Adrenal gland (tissue), 12 donors: ENCODE data around the gene NDUFAF3. TPM values are rescaled to one million over a fixed set of nuclear protein-coding genes. Genes with fewer than 3 reads are reported as not detected.

Source experiments
- DNase-seq, 7 donors: peaks; one replicate each; pipeline ENCODE4 v3.0.0-alpha.2; 2019 to 2020
- H3K27ac ChIP-seq, 5 donors: fragments of 200-600 bp; sonication (generic) in 4 of 5; 1 replicate in 3 of 5; 2 replicates in 2 of 5; pipeline versions ENCODE4 v1.5.1 to v1.8.0; 2016 to 2020; ENCODE audit warnings: mild to moderate bottlenecking in 1 of 5
- H3K27me3 ChIP-seq: fragments of 200-600 bp; 2 replicates; pipeline ENCODE4 v1.8.0; 2021
- H3K36me3 ChIP-seq, 2 donors: fragments of 200-600 bp; replicated peaks in 1 of 2; 1 replicate in 1 of 2; 2 replicates in 1 of 2; pipeline versions ENCODE4 v1.5.1 to v1.8.0; 2018 to 2022
- H3K4me1 ChIP-seq, 2 donors: fragments of 200-600 bp; replicated peaks in 1 of 2; 1 replicate in 1 of 2; 2 replicates in 1 of 2; pipeline versions ENCODE4 v1.5.1 to v1.8.0; 2018 to 2021
- H3K4me3 ChIP-seq, 4 donors: fragments of 200-600 bp; sonication (generic) in 3 of 4; one replicate each; pipeline ENCODE4 v1.5.1; 2016 to 2018
- H3K9me3 ChIP-seq, 3 donors: fragments of 200-600 bp; sonication (generic) in 1 of 3; replicated peaks in 1 of 3; 1 replicate in 2 of 3; 2 replicates in 1 of 3; pipeline versions ENCODE4 v1.5.1 to v1.8.0; 2016 to 2021
- CTCF ChIP-seq, 6 experiments: fragments of 450-650 bp in 4 of 6; fragments of 200-600 bp in 2 of 6; sonication (generic) in 1 of 6; IDR thresholded peaks; 1 replicate in 5 of 6; 2 replicates in 1 of 6; pipeline versions ENCODE4 v1.5.1 to v1.8.0; 2016 to 2021; ENCODE audit warnings: antibody characterized with exemption in 6 of 6, mild to moderate bottlenecking in 2 of 6, moderate library complexity in 1 of 6
- POLR2A ChIP-seq, 2 donors: fragments of 450-650 bp; IDR thresholded peaks; one replicate each; pipeline ENCODE4 v1.6.1; 2017; ENCODE audit warnings: antibody characterized with exemption in 2 of 2, mild to moderate bottlenecking in 2 of 2, moderate library complexity in 1 of 2
- WGBS, 4 donors: extraction: QIAGEN DNeasy Blood & Tissue Kit in 2 of 4; methylation state at CpG; one replicate each; pipeline versions ENCODE4 v1.1.5 to v1.1.7; 2013 to 2017; 5-methylcytosine and 5-hydroxymethylcytosine counted together
- intact Hi-C, 2 donors: fragments of 100-400 bp; cut with DNase I; formaldehyde crosslinking; loops; one replicate each; pipeline versions ENCODE4 v1.14.1 to v1.15.0; 2022 to 2023
- polyA plus RNA-seq, 3 donors: library from polyadenylated mRNA; stranded (reverse); fragments of 200-250 nt in 2 of 3; fragments of 350-450 nt in 1 of 3; fragmentation: Illumina TruSeq in 1 of 3; extraction: RNeasy Lipid Tissue Mini Kit (QIAGEN cat#74804) in 1 of 3; gene quantifications; one replicate each; pipeline ENCODE4 v1.2.3, GENCODE V29; 2013 to 2014
- total RNA-seq, 9 donors: library from RNA; depleted of rRNA in 4 of 9; stranded (reverse); fragments of >200 nt in 4 of 9; fragments of 120-200 nt in 1 of 9; fragmentation: NEBNext Ultra II Directional in 1 of 9; extraction: Animal tissue kit (Norgen Biotek cat#: 25700) in 1 of 9; gene quantifications; one replicate each; pipeline versions ENCODE4 v1.1.0 to v1.2.4, GENCODE V29; 2013 to 2023
- donor health status: healthy with polysubstance abuse.
- donor health status: Bipolar disorder and iron deficiency.
- donor health status: DM: yes; HTN: yes; CAD: no.
- donor health status: DM: no; HTN: no; CAD: no.
- donor health status: DM: no; HTN: no; CAD: no.
- donor health status: DM: yes; HTN: yes; CAD: no.

NDUFAF3 gene
- total and polyA plus RNA-seq, 12 donors = 87.2 to 578 (median 173) TPM

- no peaks in the 10 kb centered on the region for H3K4me1 ChIP-seq
- intact Hi-C loops = no loop called here
- H3K4me3 ChIP-seq = no peak overlapping the region
- WGBS, 4 donors = 91 to 97% (median 96%) methylated on average over 3 of the region's 3 CpGs
- DNase-seq = no peak
- TF ChIP-seq POLR2A (IDR thresholded peaks at IDR 0.05) (no peak), CTCF (IDR thresholded peaks at IDR 0.05) (no peak)
- peaks cover 0 to 89% of the 10 kb centered on the region in 2 donors for H3K36me3 ChIP-seq
- H3K27me3 ChIP-seq = no peaks in the 10 kb centered on the region
- H3K9me3 ChIP-seq = no peaks in the 10 kb centered on the region
- no peak overlapping the region for H3K27ac ChIP-seq
These were observed 42.5 kb upstream of the NDUFAF3 start for GRCh38 chr3:48979451-48979850.

- intact Hi-C loops = no loop called here
- H3K36me3 ChIP-seq = peaks cover 0 to 81% of the 10 kb centered on the region in 2 donors
- H3K27ac ChIP-seq = no peak overlapping the region
- WGBS, 4 donors = 90 to 100% (median 94%) methylated on average over 4 of the region's 4 CpGs
- no peaks in the 10 kb centered on the region for H3K27me3 ChIP-seq
- H3K4me3 ChIP-seq = no peak overlapping the region
- no peaks in the 10 kb centered on the region for H3K4me1 ChIP-seq
- TF ChIP-seq CTCF (IDR thresholded peaks at IDR 0.05) (no peak), POLR2A (IDR thresholded peaks at IDR 0.05) (no peak)
- DNase-seq = no peak
- H3K9me3 ChIP-seq = no peaks in the 10 kb centered on the region
These were observed 41.6 kb upstream of the NDUFAF3 start for GRCh38 chr3:48980295-48980694.

- H3K4me3 ChIP-seq = no peak overlapping the region
- no peaks in the 10 kb centered on the region for H3K9me3 ChIP-seq
- TF ChIP-seq POLR2A (IDR thresholded peaks at IDR 0.05) = no peak
- no peak for TF ChIP-seq CTCF (IDR thresholded peaks at IDR 0.05)
- H3K4me1 ChIP-seq = no peaks in the 10 kb centered on the region
- no peak overlapping the region for H3K27ac ChIP-seq
- DNase-seq = no peak
- no peaks in the 10 kb centered on the region for H3K27me3 ChIP-seq
- peaks cover 0 to 63% of the 10 kb centered on the region in 2 donors for H3K36me3 ChIP-seq
- intact Hi-C loops = no loop called here
These were observed 39.9 kb upstream of the NDUFAF3 start for GRCh38 chr3:48982016-48982415.

- peaks cover 0 to 57% of the 10 kb centered on the region in 2 donors for H3K36me3 ChIP-seq
- no peaks in the 10 kb centered on the region for H3K4me1 ChIP-seq
- TF ChIP-seq POLR2A (IDR thresholded peaks at IDR 0.05) (no peak), CTCF (IDR thresholded peaks at IDR 0.05) (no peak)
- intact Hi-C loops = no loop called here
- DNase-seq = no peak
- H3K9me3 ChIP-seq = no peaks in the 10 kb centered on the region
- H3K4me3 ChIP-seq = no peak overlapping the region
- H3K27ac ChIP-seq = no peak overlapping the region
- no peaks in the 10 kb centered on the region for H3K27me3 ChIP-seq
- WGBS, 4 donors = 75 to 90% (median 81%) methylated on average over 5 of the region's 5 CpGs
These were observed 39.2 kb upstream of the NDUFAF3 start for GRCh38 chr3:48982686-48983085.
